Tibial nerve (tissue), 4 donors: ENCODE measurements around the gene CDC16.
A peak's percentile ranks its signal among the peaks of the same experiment; 100 is the strongest.

Experiments used
- EP300 ChIP-seq, 2 donors: sonication (generic); formaldehyde crosslinking; IDR thresholded peaks; one replicate each; pipeline ENCODE4 v1.6.1; 2017; ENCODE audit warnings: antibody characterized with exemption in 2 of 2, mild to moderate bottlenecking in 1 of 2
- POLR2A ChIP-seq, 2 donors: fragments of 450-650 bp; IDR thresholded peaks; one replicate each; pipeline ENCODE4 v1.6.1; 2017; ENCODE audit warnings: antibody characterized with exemption in 2 of 2, mild to moderate bottlenecking in 2 of 2, moderate library complexity in 2 of 2
- TF ChIP-seq, protein P1 (sequence below), 5 experiments: fragments of 200-600 bp in 3 of 5; fragments of 450-650 bp in 2 of 5; sonication (generic) in 3 of 5; IDR thresholded peaks; one replicate each; pipeline ENCODE4 v1.5.1; 2016 to 2019; ENCODE audit warnings: antibody characterized with exemption in 5 of 5, mild to moderate bottlenecking in 3 of 5, moderate library complexity in 2 of 5

DNA sequence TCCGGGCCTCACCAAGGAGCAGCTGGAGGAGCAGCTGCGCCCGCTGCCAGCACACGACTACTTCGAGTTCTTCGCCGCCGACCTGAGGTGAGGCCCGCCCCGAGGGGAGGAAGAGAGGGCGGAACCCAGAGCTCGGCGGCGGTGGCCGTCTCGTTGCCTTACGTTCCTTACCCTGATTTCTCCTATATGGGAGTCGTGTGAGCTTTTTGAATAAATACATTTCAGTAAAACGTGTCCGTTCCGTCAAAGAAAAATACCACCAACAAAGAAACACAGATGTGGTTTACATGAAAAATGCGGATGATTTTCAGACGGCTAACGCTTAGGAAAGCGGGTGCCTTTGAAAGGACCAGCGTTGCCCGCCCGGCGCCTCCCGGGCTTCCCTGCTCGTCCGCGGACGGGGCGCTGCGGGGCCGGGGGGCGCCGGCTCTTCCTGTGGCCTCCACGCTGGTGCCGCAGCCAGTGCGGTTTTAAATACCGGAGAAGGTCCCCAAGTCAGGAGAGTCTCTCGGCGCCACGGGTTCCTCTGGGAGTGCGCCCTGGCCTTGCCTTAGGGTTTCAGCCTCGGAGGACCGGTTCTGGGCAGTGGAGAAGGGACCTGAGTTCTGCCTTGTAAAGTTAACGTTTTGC is 47.5 kb downstream of the CDC16 start:
- TF ChIP-seq, protein P1, sequence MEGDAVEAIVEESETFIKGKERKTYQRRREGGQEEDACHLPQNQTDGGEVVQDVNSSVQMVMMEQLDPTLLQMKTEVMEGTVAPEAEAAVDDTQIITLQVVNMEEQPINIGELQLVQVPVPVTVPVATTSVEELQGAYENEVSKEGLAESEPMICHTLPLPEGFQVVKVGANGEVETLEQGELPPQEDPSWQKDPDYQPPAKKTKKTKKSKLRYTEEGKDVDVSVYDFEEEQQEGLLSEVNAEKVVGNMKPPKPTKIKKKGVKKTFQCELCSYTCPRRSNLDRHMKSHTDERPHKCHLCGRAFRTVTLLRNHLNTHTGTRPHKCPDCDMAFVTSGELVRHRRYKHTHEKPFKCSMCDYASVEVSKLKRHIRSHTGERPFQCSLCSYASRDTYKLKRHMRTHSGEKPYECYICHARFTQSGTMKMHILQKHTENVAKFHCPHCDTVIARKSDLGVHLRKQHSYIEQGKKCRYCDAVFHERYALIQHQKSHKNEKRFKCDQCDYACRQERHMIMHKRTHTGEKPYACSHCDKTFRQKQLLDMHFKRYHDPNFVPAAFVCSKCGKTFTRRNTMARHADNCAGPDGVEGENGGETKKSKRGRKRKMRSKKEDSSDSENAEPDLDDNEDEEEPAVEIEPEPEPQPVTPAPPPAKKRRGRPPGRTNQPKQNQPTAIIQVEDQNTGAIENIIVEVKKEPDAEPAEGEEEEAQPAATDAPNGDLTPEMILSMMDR (IDR thresholded peaks at IDR 0.05): no peak
- peak in 1 of 2 donors; percentile 84 for TF ChIP-seq EP300 (IDR thresholded peaks at IDR 0.05)
- peak; percentile 19 to 57 for TF ChIP-seq POLR2A (IDR thresholded peaks at IDR 0.05)
